Parathyroid adenoma (tissue), 2 donors: ENCODE results near the gene TIMM50.

Experiments used
- H2AFZ ChIP-seq: fragments of 300-600 bp; sonication (generic); one replicate; pipeline ENCODE4 v1.7.0; 2017; ENCODE audit warnings: antibody characterized with exemption, mild to moderate bottlenecking
- H3K27ac ChIP-seq: fragments of 300-600 bp; sonication (generic); one replicate; pipeline ENCODE4 v1.7.0; 2017
- H3K27me3 ChIP-seq: fragments of 300-600 bp; sonication (generic); one replicate; pipeline ENCODE4 v1.7.0; 2017; ENCODE audit warnings: low read length; ENCODE audit not compliant: control insufficient read depth, insufficient read depth
- H3K36me3 ChIP-seq: fragments of 300-600 bp; sonication (generic); one replicate; pipeline ENCODE4 v1.7.0; 2017; ENCODE audit warnings: low read length; ENCODE audit not compliant: control insufficient read depth, insufficient read depth
- H3K4me1 ChIP-seq: fragments of 300-600 bp; sonication (generic); one replicate; pipeline ENCODE4 v1.7.0; 2017; ENCODE audit warnings: control low read depth
- H3K4me2 ChIP-seq: fragments of 300-600 bp; sonication (generic); one replicate; pipeline ENCODE4 v1.7.0; 2017; ENCODE audit warnings: low read length
- H3K4me3 ChIP-seq: fragments of 300-600 bp; sonication (generic); one replicate; pipeline ENCODE4 v1.7.0; 2017; ENCODE audit warnings: low read depth, low read length
- H3K79me2 ChIP-seq: fragments of 300-600 bp; sonication (generic); one replicate; pipeline ENCODE4 v1.7.0; 2017; ENCODE audit warnings: control low read depth
- H3K9ac ChIP-seq: fragments of 300-600 bp; sonication (generic); one replicate; pipeline ENCODE4 v1.7.0; 2017; ENCODE audit warnings: mild to moderate bottlenecking
- H3K9me3 ChIP-seq: fragments of 300-600 bp; sonication (generic); one replicate; pipeline ENCODE4 v1.7.0; 2017; ENCODE audit warnings: low read length; ENCODE audit not compliant: control insufficient read depth
- TF ChIP-seq, protein P1 (sequence below): fragments of 300-600 bp; sonication (generic); IDR thresholded peaks from one replicate; pipeline ENCODE4 v1.7.0; 2017; ENCODE audit warnings: antibody characterized with exemption, mild to moderate bottlenecking
- donor health status: primary hyperparathyroidism.

Gene TIMM50

DNA sequence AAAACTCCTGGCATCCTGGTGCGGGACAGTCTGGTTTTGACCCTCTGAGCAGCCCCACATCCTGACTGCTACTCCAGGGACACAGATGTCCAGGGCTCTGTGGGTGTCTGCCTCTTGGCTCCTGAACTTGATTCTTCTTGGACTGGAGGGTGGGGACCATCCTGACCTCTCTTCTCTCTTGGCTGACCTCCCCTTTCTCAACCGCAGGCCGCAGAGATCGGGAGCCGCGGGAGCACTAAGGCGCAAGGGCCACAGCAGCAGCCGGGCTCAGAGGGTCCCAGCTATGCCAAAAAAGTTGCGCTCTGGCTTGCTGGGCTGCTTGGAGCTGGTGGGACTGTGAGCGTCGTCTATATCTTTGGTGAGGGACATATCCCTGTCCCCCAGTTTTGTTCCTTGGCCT, 1.0 kb downstream of the TIMM50 start:
- H3K79me2 ChIP-seq: peaks cover 18% of the 10 kb centered on the region
- no peaks in the 10 kb centered on the region for H3K9me3 ChIP-seq
- no peak overlapping the region for H3K9ac ChIP-seq
- no peak overlapping the region for H3K27ac ChIP-seq
- peak overlapping the region; percentile 90 for H3K4me3 ChIP-seq
- peak overlapping the region; percentile 76 for H3K4me2 ChIP-seq
- no peaks in the 10 kb centered on the region for H3K27me3 ChIP-seq
- H3K36me3 ChIP-seq: no peaks in the 10 kb centered on the region
- TF ChIP-seq, protein P1, sequence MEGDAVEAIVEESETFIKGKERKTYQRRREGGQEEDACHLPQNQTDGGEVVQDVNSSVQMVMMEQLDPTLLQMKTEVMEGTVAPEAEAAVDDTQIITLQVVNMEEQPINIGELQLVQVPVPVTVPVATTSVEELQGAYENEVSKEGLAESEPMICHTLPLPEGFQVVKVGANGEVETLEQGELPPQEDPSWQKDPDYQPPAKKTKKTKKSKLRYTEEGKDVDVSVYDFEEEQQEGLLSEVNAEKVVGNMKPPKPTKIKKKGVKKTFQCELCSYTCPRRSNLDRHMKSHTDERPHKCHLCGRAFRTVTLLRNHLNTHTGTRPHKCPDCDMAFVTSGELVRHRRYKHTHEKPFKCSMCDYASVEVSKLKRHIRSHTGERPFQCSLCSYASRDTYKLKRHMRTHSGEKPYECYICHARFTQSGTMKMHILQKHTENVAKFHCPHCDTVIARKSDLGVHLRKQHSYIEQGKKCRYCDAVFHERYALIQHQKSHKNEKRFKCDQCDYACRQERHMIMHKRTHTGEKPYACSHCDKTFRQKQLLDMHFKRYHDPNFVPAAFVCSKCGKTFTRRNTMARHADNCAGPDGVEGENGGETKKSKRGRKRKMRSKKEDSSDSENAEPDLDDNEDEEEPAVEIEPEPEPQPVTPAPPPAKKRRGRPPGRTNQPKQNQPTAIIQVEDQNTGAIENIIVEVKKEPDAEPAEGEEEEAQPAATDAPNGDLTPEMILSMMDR: no peak
- H2AFZ ChIP-seq: peak overlapping the region; percentile 99
- H3K4me1 ChIP-seq: peaks cover 7% of the 10 kb centered on the region

DNA sequence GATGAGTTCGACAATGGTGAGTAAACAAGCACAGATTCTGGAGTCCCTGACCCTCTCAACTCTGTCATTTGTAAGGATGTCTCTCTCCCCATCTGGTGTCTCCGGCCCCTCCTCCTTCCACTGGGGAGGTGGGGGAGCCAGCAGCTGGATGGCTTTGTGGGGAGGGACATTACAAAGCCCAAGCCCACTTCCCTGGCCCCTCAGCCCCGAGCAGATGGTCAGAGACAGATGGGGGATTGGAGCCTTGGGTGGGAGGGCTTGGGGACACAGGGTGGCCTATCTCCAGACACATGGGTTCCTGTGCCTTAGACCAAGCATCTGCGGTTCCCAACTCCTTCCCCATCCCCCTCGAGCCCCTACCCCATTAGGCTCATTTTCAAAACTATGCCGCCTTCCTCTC, 2.5 kb downstream of the TIMM50 start:
- no peak overlapping the region for H3K4me3 ChIP-seq
- no peak overlapping the region for H3K9ac ChIP-seq
- peaks cover 7% of the 10 kb centered on the region for H3K4me1 ChIP-seq
- no peak overlapping the region for H3K4me2 ChIP-seq
- no peak overlapping the region for H3K27ac ChIP-seq
- H3K9me3 ChIP-seq: no peaks in the 10 kb centered on the region
- no peaks in the 10 kb centered on the region for H3K27me3 ChIP-seq
- no peaks in the 10 kb centered on the region for H3K36me3 ChIP-seq
- peaks cover 18% of the 10 kb centered on the region for H3K79me2 ChIP-seq
- TF ChIP-seq, protein P1: no peak
- no peak overlapping the region for H2AFZ ChIP-seq

DNA sequence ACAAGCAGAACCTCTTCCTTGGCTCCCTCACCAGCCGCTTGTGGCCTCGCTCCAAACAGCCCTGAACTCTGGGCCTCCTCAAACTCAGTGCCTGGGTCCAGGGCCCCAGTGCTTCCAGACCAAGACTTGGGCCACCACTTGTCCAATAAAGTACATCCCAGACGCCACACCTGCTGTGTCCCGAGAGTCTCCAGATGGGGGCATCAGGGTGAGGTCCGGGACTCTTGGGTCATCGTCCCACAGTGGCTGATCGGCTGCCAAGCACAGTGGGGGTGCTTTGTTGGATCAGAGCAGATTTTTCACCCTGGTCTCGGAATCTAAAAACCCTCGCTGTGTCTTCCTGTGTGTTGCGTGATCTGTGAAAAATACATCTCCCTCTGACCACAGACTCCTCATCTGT, 9.1 kb downstream of the TIMM50 start:
- Histone ChIP-seq H3K9me3 (no peaks in the 10 kb centered on the region), H3K4me1 (no peaks in the 10 kb centered on the region), H3K27me3 (no peaks in the 10 kb centered on the region), H3K9ac (no peak overlapping the region), H3K27ac (no peak overlapping the region), H2AFZ (no peak overlapping the region), H3K36me3 (no peaks in the 10 kb centered on the region), H3K79me2 (no peaks in the 10 kb centered on the region), H3K4me2 (no peak overlapping the region), H3K4me3 (no peak overlapping the region)
- TF ChIP-seq, protein P1: no peak

DNA sequence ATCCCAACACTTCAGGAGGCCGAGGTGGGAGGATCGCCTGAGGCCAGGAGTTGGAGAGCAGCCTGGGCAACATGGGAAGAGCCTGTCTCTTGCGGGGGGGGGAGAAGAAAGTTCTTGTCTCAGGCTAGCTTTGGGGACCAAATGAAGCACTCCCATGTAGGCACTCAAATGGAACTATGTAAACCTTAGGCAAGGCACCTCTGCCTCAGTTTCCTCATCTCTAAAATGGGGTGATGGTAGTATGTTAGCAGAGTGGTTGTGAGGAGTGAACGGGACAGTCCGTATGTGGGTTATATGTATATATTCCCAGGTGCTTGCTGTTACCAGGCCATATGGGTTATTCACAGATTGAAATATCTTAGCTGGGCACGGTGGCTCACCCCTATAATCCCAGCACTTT, 11.6 kb downstream of the TIMM50 start:
- Histone ChIP-seq H3K27me3 (no peaks in the 10 kb centered on the region), H3K4me3 (no peak overlapping the region), H3K27ac (no peak overlapping the region), H3K4me2 (no peak overlapping the region), H3K9me3 (no peaks in the 10 kb centered on the region), H3K9ac (no peak overlapping the region), H3K36me3 (no peaks in the 10 kb centered on the region), H3K4me1 (no peaks in the 10 kb centered on the region), H3K79me2 (no peaks in the 10 kb centered on the region), H2AFZ (no peak overlapping the region)
- TF ChIP-seq, protein P1: no peak

DNA sequence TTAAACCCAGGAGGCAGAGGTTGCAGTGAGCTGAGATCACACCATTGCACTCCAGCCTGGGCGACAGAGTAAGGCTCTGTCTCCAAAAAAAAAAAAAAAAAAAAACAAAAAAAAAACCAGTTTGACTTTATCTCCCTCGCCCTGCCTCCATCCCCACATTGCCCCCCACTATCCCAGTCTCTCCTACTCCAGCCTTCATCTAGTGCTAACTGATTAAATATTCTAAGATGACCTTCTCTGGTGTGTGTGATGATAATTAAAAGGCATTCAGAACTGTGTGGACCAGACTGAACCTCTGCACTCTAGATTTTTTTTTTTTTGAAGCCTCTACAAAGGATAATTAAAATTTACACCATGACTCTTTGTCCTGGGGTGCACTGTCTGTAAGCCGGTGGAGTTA, 12.2 kb downstream of the TIMM50 start:
- Histone ChIP-seq H3K27ac (no peak overlapping the region), H3K4me1 (no peaks in the 10 kb centered on the region), H3K9me3 (no peaks in the 10 kb centered on the region), H3K36me3 (no peaks in the 10 kb centered on the region), H3K9ac (no peak overlapping the region), H2AFZ (no peak overlapping the region), H3K79me2 (no peaks in the 10 kb centered on the region), H3K4me2 (no peak overlapping the region), H3K27me3 (no peaks in the 10 kb centered on the region), H3K4me3 (no peak overlapping the region)
- TF ChIP-seq, protein P1: no peak
